Stimulated activated naive B cell treated with anti-CD40 and anti-IgM and Interleukin-4, amounts not matched to agents 10 μg/mL and 1 μg/mL and 100 μg/mL, for 72 hours (primary cell): Measurements from ENCODE around the gene CORO2B.
A peak's percentile ranks its signal among the peaks of the same experiment; 100 is the strongest.
"Not testable (repeated sequence)": the region's sequence is repeated elsewhere in the genome, so short reads cannot be mapped to it uniquely, and the experiment has no call there.

Experiments
- ATAC-seq, 2 donors: fragments of 150-1000 bp; cut with Tn5 transposase; replicated peaks; 2 replicates each; pipeline ENCODE4 v1.10.0; 2021; ENCODE audit warnings: moderate library complexity in 1 of 2
- DNase-seq: peaks from one replicate; pipeline ENCODE4 v3.0.0; 2021
- H3K27ac Mint-ChIP-seq: one replicate; pipeline ENCODE4 v1.8.0; 2022; ENCODE audit warnings: mild to moderate bottlenecking, mixed read lengths
- H3K27me3 Mint-ChIP-seq, 2 donors: one replicate each; pipeline ENCODE4 v1.8.0; 2022; ENCODE audit warnings: mixed read lengths in 2 of 2
- H3K36me3 Mint-ChIP-seq, 2 donors: one replicate each; pipeline ENCODE4 v1.8.0; 2022; ENCODE audit warnings: mixed read lengths in 2 of 2, mild to moderate bottlenecking in 1 of 2
- H3K4me1 Mint-ChIP-seq, 2 donors: one replicate each; pipeline ENCODE4 v1.8.0; 2022; ENCODE audit warnings: mixed read lengths in 2 of 2, mild to moderate bottlenecking in 1 of 2
- H3K4me3 Mint-ChIP-seq, 2 donors: one replicate each; pipeline ENCODE4 v1.8.0; 2022; ENCODE audit warnings: mild to moderate bottlenecking in 2 of 2, mixed read lengths in 2 of 2, moderate library complexity in 1 of 2
- H3K9me3 Mint-ChIP-seq, 2 donors: one replicate each; pipeline ENCODE4 v1.8.0; 2022; ENCODE audit warnings: mixed read lengths in 2 of 2, mild to moderate bottlenecking in 1 of 2

CORO2B gene

GRCh38 chr15:68635141-68635540 is 56.3 kb downstream of the CORO2B start:
- peak; percentile 42 to 49 for ATAC-seq
- Mint-ChIP-seq H3K4me1 (peaks cover 79 to 93% of the 10 kb centered on the region in 2 donors), H3K27ac (no peak overlapping the region), H3K4me3 (no peak overlapping the region), H3K36me3 (no peaks in the 10 kb centered on the region), H3K9me3 (no peaks in the 10 kb centered on the region), H3K27me3 (no peaks in the 10 kb centered on the region)
- no peak for DNase-seq

DNA sequence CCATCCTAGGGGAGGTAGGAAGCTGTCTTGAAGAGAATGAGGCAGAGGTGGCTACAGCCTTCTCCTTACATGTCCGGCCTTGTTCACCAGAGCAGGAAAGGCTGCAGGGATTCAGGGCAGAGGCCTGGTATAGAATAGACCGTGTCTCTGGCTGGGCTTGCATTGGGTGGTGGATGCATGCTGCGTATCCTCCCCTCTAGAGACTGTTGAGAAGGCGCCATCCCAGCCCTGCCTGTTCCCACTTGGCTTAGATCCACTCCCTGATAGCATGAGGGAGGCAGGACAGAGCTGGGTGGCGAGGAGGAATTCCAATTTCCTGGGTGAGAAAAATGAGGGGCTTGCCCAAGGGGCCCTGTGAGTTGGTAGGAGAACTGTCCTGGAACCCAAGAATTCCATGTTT is 57.5 kb downstream of the CORO2B start:
- H3K27ac Mint-ChIP-seq: no peak overlapping the region
- H3K27me3 Mint-ChIP-seq: no peaks in the 10 kb centered on the region
- peaks cover 76 to 92% of the 10 kb centered on the region in 2 donors for H3K4me1 Mint-ChIP-seq
- no peak for ATAC-seq
- no peaks in the 10 kb centered on the region for H3K36me3 Mint-ChIP-seq
- no peaks in the 10 kb centered on the region for H3K9me3 Mint-ChIP-seq
- no peak for DNase-seq
- H3K4me3 Mint-ChIP-seq: no peak overlapping the region

DNA sequence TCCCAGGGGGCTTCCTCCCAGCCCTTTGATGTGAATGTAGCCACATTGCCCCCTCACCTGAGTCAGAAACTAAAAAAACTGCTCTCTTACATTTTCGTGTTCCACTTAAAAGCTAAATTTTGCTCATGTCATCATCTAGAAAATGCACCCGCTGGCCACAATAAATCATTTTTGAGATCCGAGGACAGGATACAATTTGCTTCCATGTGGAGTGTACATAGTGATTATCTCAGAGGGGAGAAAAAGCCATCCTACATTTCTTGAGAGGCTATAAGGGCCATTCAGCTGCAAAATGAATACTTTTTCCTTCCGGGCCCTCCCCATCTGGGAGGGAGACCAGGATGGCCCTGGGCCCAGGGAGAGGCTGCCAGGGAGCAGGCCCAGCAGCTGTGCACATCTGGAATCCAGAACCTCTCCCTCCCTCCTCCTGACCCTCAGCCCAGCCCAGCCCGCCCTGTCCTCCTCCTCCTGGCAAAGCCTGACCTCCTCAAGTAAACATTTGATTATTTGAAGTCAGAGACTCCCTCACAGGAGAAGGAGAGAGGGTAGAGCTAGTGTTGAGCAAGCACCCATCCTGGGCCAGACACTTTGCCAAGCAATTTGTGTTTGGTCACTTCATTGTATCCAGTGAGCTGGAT is 59.1 kb downstream of the CORO2B start:
- Mint-ChIP-seq H3K27me3 (no peaks in the 10 kb centered on the region), H3K27ac (no peak overlapping the region), H3K36me3 (no peaks in the 10 kb centered on the region), H3K4me3 (no peak overlapping the region), H3K4me1 (peaks cover 66 to 78% of the 10 kb centered on the region in 2 donors), H3K9me3 (no peaks in the 10 kb centered on the region)
- no peak for ATAC-seq
- DNase-seq: no peak

- ATAC-seq: no peak
- no peak overlapping the region for H3K4me3 Mint-ChIP-seq
- no peak for DNase-seq
- H3K27me3 Mint-ChIP-seq: no peaks in the 10 kb centered on the region
- H3K36me3 Mint-ChIP-seq: no peaks in the 10 kb centered on the region
- no peak overlapping the region for H3K27ac Mint-ChIP-seq
- H3K9me3 Mint-ChIP-seq: no peaks in the 10 kb centered on the region
- peaks cover 60 to 74% of the 10 kb centered on the region in 2 donors for H3K4me1 Mint-ChIP-seq
These were observed 60.2 kb downstream of the CORO2B start for GRCh38 chr15:68638953-68639515.

GRCh38 chr15:68639926-68640600 is 61.3 kb downstream of the CORO2B start:
- no peaks in the 10 kb centered on the region for H3K27me3 Mint-ChIP-seq
- no peak for ATAC-seq
- no peaks in the 10 kb centered on the region for H3K9me3 Mint-ChIP-seq
- no peak overlapping the region for H3K4me3 Mint-ChIP-seq
- H3K4me1 Mint-ChIP-seq: peaks cover 53 to 66% of the 10 kb centered on the region in 2 donors
- no peaks in the 10 kb centered on the region for H3K36me3 Mint-ChIP-seq
- no peak for DNase-seq
- H3K27ac Mint-ChIP-seq: no peak overlapping the region

GRCh38 chr15:68640791-68641331 is 62.1 kb downstream of the CORO2B start:
- no peak for ATAC-seq
- Mint-ChIP-seq H3K9me3 (no peaks in the 10 kb centered on the region), H3K4me1 (peaks cover 50 to 66% of the 10 kb centered on the region in 2 donors), H3K27ac (no peak overlapping the region), H3K4me3 (no peak overlapping the region), H3K27me3 (no peaks in the 10 kb centered on the region), H3K36me3 (peaks cover 0 to 3% of the 10 kb centered on the region in 2 donors)
- no peak for DNase-seq

DNA sequence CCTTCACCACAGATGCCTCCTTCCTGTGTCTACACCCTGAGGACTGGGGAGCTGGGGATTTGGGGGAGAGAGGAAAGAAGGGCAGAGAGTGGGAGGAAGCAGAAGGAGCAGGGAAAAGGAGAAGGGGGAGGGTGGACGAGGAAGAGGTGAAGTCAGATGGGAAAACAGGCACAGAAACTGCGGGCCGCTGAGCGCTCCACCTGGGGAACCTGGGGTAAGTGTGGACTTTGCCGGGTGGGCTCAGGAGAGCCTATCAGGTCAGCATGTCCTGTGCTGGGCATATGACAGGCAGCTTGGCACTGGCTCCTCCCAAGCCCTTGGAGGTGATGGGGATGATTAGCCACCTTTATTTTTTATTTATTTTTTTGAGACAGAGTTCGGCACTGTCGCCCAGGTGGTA is 62.6 kb downstream of the CORO2B start:
- H3K9me3 Mint-ChIP-seq: no peaks in the 10 kb centered on the region

DNA sequence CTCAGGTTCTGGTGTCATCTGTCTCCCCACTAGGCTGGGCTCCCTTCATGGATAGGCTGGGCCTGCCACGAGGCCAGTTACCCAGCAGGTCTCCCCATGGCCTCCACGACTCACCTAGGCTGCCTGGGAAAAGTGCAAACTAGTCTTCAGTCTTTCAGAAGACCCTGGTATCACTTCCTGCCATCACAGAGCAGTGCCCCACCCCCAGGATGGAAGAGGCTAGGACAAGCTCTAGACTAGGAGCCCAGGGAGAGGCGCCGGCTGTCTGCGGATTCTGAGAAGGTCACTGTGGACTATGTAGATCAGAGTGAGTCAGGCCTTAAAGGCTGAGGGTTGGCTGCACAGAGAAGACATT is 63.7 kb downstream of the CORO2B start:
- H3K4me1 Mint-ChIP-seq: peaks cover 48 to 62% of the 10 kb centered on the region in 2 donors
- no peaks in the 10 kb centered on the region for H3K27me3 Mint-ChIP-seq
- no peak overlapping the region for H3K4me3 Mint-ChIP-seq
- no peaks in the 10 kb centered on the region for H3K9me3 Mint-ChIP-seq
- ATAC-seq (no peak), DNase-seq (no peak)
- H3K36me3 Mint-ChIP-seq: peaks cover 0 to 3% of the 10 kb centered on the region in 2 donors
- no peak overlapping the region for H3K27ac Mint-ChIP-seq

More for the DNA sequence above, 62.6 kb downstream of the CORO2B start:
- Mint-ChIP-seq H3K4me3 (no peak overlapping the region), H3K27me3 (no peaks in the 10 kb centered on the region), H3K27ac (no peak overlapping the region), H3K36me3 (peaks cover 0 to 3% of the 10 kb centered on the region in 2 donors), H3K4me1 (peaks cover 51 to 65% of the 10 kb centered on the region in 2 donors)
- ATAC-seq: no peak
- DNase-seq: no peak

DNA sequence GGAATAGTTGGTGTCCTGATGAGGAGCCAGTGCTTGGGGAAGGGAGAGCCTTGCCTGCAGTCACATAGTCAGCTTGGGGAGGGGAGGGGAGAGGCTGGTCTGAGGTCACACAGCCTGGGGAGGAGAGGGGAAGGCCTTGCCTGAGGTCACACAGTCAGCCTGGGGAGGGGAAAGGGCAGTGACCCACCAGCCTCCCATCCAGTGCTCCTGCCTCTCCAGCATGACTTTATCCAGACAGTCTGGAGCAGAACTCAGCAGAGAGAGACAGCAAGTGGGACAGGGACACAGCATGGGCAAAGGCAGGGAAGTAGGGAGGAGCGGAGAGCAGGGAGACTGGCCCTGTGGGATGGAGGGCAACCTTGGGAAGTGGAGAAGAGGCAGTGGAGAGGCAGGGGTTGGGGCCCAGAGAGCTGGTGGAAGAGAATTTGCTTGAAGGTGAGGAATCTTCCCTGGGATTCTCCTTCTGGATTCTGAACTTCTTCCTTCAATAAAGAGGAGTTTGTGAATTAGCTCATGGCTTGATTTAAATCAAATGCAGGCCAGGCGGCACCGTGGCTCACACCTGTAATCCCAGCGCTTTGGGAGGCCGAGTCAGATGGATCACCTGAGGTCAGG is 64.5 kb downstream of the CORO2B start:
- Mint-ChIP-seq H3K36me3 (peaks cover 0 to 3% of the 10 kb centered on the region in 2 donors), H3K4me1 (peaks cover 42 to 59% of the 10 kb centered on the region in 2 donors), H3K4me3 (no peak overlapping the region), H3K27me3 (no peaks in the 10 kb centered on the region), H3K9me3 (no peaks in the 10 kb centered on the region), H3K27ac (no peak overlapping the region)
- DNase-seq (no peak), ATAC-seq (no peak)

DNA sequence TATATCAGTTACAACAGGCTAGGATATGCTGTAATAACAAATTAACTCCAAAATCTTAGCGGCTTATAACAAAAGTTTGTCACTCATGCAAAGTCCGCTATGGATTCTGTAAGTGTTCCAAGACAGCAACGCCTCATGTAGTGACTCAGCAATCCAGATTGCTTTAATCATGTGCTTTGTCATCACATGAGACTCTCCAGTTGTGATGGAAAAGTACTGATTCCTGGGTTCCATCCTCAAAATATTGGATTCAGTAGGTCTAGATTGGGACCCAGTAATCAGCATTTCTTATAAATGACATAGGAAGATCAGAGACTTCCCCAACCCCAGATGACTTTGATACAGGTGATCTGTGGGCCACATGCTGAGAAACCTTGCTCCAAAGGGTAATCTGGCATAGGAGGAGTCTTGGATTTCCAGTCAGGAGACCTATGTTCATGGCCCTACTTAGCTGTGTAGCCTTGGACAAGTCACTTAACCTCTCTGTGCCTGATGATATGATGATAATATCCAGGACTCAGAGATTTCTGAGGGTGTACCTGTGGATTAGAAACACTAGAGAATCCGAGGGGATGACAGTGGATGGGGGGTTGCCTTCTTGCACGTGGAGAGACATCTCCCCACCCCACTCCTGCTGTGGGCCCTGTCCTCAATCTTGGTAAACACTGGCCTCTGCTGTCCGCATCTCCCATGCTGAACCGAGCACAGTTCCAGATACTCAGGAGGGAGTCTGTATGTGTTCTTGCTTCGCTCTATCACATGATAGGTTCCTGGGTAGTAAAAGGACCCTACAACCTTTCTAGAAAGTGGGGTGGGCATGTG is 65.5 kb downstream of the CORO2B start:
- H3K27me3 Mint-ChIP-seq: no peaks in the 10 kb centered on the region
- H3K9me3 Mint-ChIP-seq: no peaks in the 10 kb centered on the region
- peaks cover 33 to 52% of the 10 kb centered on the region in 2 donors for H3K4me1 Mint-ChIP-seq
- ATAC-seq (no peak), DNase-seq (no peak)
- no peak overlapping the region for H3K4me3 Mint-ChIP-seq
- H3K27ac Mint-ChIP-seq: no peak overlapping the region
- H3K36me3 Mint-ChIP-seq: peaks cover 0 to 3% of the 10 kb centered on the region in 2 donors

GRCh38 chr15:68644996-68645395 is 66.2 kb downstream of the CORO2B start:
- no peak for ATAC-seq
- H3K27ac Mint-ChIP-seq: no peak overlapping the region
- peaks cover 28 to 45% of the 10 kb centered on the region in 2 donors for H3K4me1 Mint-ChIP-seq
- no peak for DNase-seq
- H3K9me3 Mint-ChIP-seq: no peaks in the 10 kb centered on the region
- H3K27me3 Mint-ChIP-seq: no peaks in the 10 kb centered on the region
- no peak overlapping the region for H3K4me3 Mint-ChIP-seq
- H3K36me3 Mint-ChIP-seq: peaks cover 0 to 3% of the 10 kb centered on the region in 2 donors

- Mint-ChIP-seq H3K4me3 (no peak overlapping the region), H3K36me3 (peaks cover 0 to 3% of the 10 kb centered on the region in 2 donors), H3K27ac (no peak overlapping the region), H3K4me1 (peaks cover 21 to 42% of the 10 kb centered on the region in 2 donors), H3K9me3 (no peaks in the 10 kb centered on the region), H3K27me3 (no peaks in the 10 kb centered on the region)
- no peak for DNase-seq
- ATAC-seq: peak in 1 of 2 donors; percentile 42
These were observed 67.4 kb downstream of the CORO2B start for GRCh38 chr15:68646156-68646555.

DNA sequence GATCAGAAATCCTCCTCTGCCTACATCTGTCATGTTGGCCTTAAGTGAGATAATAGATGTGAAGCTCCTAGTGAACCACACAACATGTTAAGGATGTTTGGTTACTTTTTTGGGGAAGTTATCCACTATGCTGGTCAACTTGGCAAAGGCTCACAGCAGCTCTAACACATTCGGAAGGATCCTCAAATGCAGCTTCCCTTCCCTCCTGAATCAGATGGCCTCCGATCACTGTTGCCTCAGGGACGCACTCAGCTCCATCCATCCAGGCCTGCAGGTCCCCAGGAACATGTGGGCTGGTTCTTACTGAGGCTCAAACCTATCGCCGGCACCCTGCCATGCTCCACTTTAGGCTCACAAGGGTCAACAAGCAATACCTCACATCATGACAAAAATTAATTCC is 67.9 kb downstream of the CORO2B start:
- Mint-ChIP-seq H3K4me1 (peaks cover 20 to 42% of the 10 kb centered on the region in 2 donors), H3K27me3 (no peaks in the 10 kb centered on the region), H3K4me3 (no peak overlapping the region), H3K27ac (no peak overlapping the region), H3K9me3 (no peaks in the 10 kb centered on the region), H3K36me3 (peaks cover 0 to 3% of the 10 kb centered on the region in 2 donors)
- ATAC-seq (peak in 1 of 2 donors; percentile 13), DNase-seq (no peak)

GRCh38 chr15:68647361-68647760 is 68.6 kb downstream of the CORO2B start:
- H3K4me1 Mint-ChIP-seq: peaks cover 20 to 47% of the 10 kb centered on the region in 2 donors
- H3K27ac Mint-ChIP-seq, H3K9me3 Mint-ChIP-seq, DNase-seq, ATAC-seq, H3K36me3 Mint-ChIP-seq, H3K4me3 Mint-ChIP-seq, H3K27me3 Mint-ChIP-seq: not testable (repeated sequence)
